ENCODE results near the gene HAVCR1. TPM values are rescaled to one million over a fixed set of nuclear protein-coding genes. Genes with fewer than 3 reads are reported as not detected.

The HAVCR1 gene
- total RNA-seq, 1 experiment from 2014 or later = 5.8 TPM

GRCh38 chr5:156984064-156984463, 74.9 kb downstream of the HAVCR1 start:
- DNase-seq = no peak
- H3K4me1 Mint-ChIP-seq (ENCODE audit: low read depth, unreplicated experiment) = no peaks in the 10 kb centered on the region
- H3K27ac Mint-ChIP-seq (ENCODE audit: unreplicated experiment) = no peak overlapping the region
- CTCF ChIA-PET = interaction anchor here (1.1 kb wide), 1 partner anchor 8 kb away, joined by 3 read pairs; no protein-coding TSS in a partner anchor
- H3K27me3 Mint-ChIP-seq (ENCODE audit: unreplicated experiment) = no peaks in the 10 kb centered on the region
- peaks cover 4% of the 10 kb centered on the region for H3K9me3 Mint-ChIP-seq (ENCODE audit: low read depth, unreplicated experiment)
- no peak overlapping the region for H3K4me3 Mint-ChIP-seq (ENCODE audit: low read depth, unreplicated experiment)
- H3K36me3 Mint-ChIP-seq (ENCODE audit: insufficient read depth, unreplicated experiment) = no peaks in the 10 kb centered on the region
- no peak for TF ChIP-seq CTCF (IDR thresholded peaks at IDR 0.05; ENCODE audit: unreplicated experiment)
- BruUV-seq (replicated peaks) = no TSS peak
- intact Hi-C loops (cut with micrococcal nuclease; ENCODE audit: unreplicated experiment) = no loop called here

- CTCF ChIA-PET = no interaction called here
- no peak for TF ChIP-seq CTCF (IDR thresholded peaks at IDR 0.05; ENCODE audit: unreplicated experiment)
- BruUV-seq (replicated peaks) = no TSS peak
- Mint-ChIP-seq H3K27me3 (ENCODE audit: unreplicated experiment) (no peaks in the 10 kb centered on the region), H3K4me1 (ENCODE audit: low read depth, unreplicated experiment) (no peaks in the 10 kb centered on the region), H3K27ac (ENCODE audit: unreplicated experiment) (no peak overlapping the region), H3K9me3 (ENCODE audit: low read depth, unreplicated experiment) (no peaks in the 10 kb centered on the region), H3K36me3 (ENCODE audit: insufficient read depth, unreplicated experiment) (no peaks in the 10 kb centered on the region), H3K4me3 (ENCODE audit: low read depth, unreplicated experiment) (no peak overlapping the region)
- intact Hi-C loops (cut with micrococcal nuclease; ENCODE audit: unreplicated experiment) = no loop called here
- no peak for DNase-seq
These were observed 77.4 kb downstream of the HAVCR1 start for GRCh38 chr5:156981481-156981880.

Other genes with a start within 250 kb of the HAVCR1 start
- not detected in 2 replicates for gene PPP1R2B, start 208.8 kb downstream of the HAVCR1 start, total RNA-seq (2022)
- not detected in 2 replicates for gene TIMD4, start 95.9 kb downstream of the HAVCR1 start, total RNA-seq (2022)
- 0.17 and 0.19 TPM in 2 replicates for gene HAVCR2, start 49.9 kb upstream of the HAVCR1 start, total RNA-seq (2022)
- 21.2 and 24.1 TPM in 2 replicates for gene MED7, start 83.7 kb upstream of the HAVCR1 start, total RNA-seq (2022)
- gene GARIN3, start 107.1 kb upstream of the HAVCR1 start, total RNA-seq (2022) = not detected in 2 replicates
- not detected in 2 replicates for gene ITK, start 121.7 kb upstream of the HAVCR1 start, total RNA-seq (2022)
- gene CYFIP2, start 207.0 kb upstream of the HAVCR1 start, total RNA-seq (2022) = 37.8 and 38.8 TPM in 2 replicates

All from Calu3 (cell line).